K562 (cell line): ENCODE measurements around the gene RAB25. TPM values are rescaled to one million over a fixed set of nuclear protein-coding genes. Genes with fewer than 3 reads are reported as not detected.

Experiments used
- CBX1 ChIP-seq: sonication (generic); IDR thresholded peaks from 2 replicates; pipeline ENCODE4 v1.6.1; 2016; ENCODE audit warnings: antibody characterized with exemption, low read depth, mild to moderate bottlenecking
- COPS2 ChIP-seq: fragments of 450-650 bp; conservative IDR thresholded peaks from 2 replicates; pipeline ENCODE4 v1.6.1; 2016; ENCODE audit warnings: mild to moderate bottlenecking, moderate library complexity
- DPF2 ChIP-seq: fragments of 450-650 bp; IDR thresholded peaks from 2 replicates; pipeline ENCODE4 v1.6.1; 2016
- FOXK1 ChIP-seq: sonication (generic); formaldehyde crosslinking; IDR thresholded peaks from 2 replicates; pipeline ENCODE4 v1.8.0; 2022; ENCODE audit warnings: missing genetic modification reagents, mild to moderate bottlenecking, borderline replicate concordance
- FOXP1 ChIP-seq: sonication (generic); formaldehyde crosslinking; IDR thresholded peaks from 2 replicates; pipeline ENCODE4 v1.8.0; 2022; ENCODE audit warnings: mild to moderate bottlenecking, missing genetic modification reagents
- HDAC2 ChIP-seq: fragments of 450-650 bp; IDR thresholded peaks from 2 replicates; pipeline ENCODE4 v1.6.1; 2016; ENCODE audit warnings: mild to moderate bottlenecking
- PHF20 ChIP-seq: fragments of 450-650 bp; IDR thresholded peaks from 2 replicates; pipeline ENCODE4 v1.6.1; 2018; ENCODE audit not compliant: partially characterized antibody
- SMARCB1 ChIP-seq: IDR thresholded peaks from 2 replicates; pipeline ENCODE4 v1.6.1; 2011; ENCODE audit warnings: improper control_type of control experiment, low read depth; ENCODE audit not compliant: insufficient read length
- TCF7 ChIP-seq: sonication (generic); IDR thresholded peaks from 2 replicates; pipeline ENCODE4 v1.6.1; 2016; ENCODE audit warnings: antibody characterized with exemption, borderline replicate concordance
- XRCC3 ChIP-seq: fragments of 450-650 bp; IDR thresholded peaks from 2 replicates; pipeline ENCODE4 v1.6.1; 2017; ENCODE audit warnings: mild to moderate bottlenecking, moderate library complexity
- ZNF175 ChIP-seq: fragments of 200-800 bp; sonication (Bioruptor generic); IDR thresholded peaks from 2 replicates; pipeline ENCODE4 v1.6.1; 2016; ENCODE audit warnings: low read depth, mild to moderate bottlenecking, missing genetic modification characterization, missing compliant biosample characterization
- ZNF184 ChIP-seq: sonication (generic); formaldehyde crosslinking; IDR thresholded peaks from 2 replicates; pipeline ENCODE4 v1.5.0; 2020; ENCODE audit warnings: missing genetic modification reagents
- ZNF695 ChIP-seq: fragments of 450-650 bp; formaldehyde crosslinking; IDR thresholded peaks from 2 replicates; pipeline ENCODE4 v1.4.0; 2020; ENCODE audit warnings: mild to moderate bottlenecking, moderate library complexity
- ZNF764 ChIP-seq: fragments of 250-450 bp; sonication (Bioruptor Pico); IDR thresholded peaks from 2 replicates; pipeline ENCODE4 v1.4.0; 2020; ENCODE audit warnings: low read depth, mild to moderate bottlenecking, moderate library complexity
- polyA plus RNA-seq, 8 experiments: library from polyadenylated mRNA; depleted of rRNA in 4 of 8; stranded (reverse) in 5 of 8; unstranded in 3 of 8; fragments of >200 nt; fragmentation: Nextera tagmentation in 2 of 8; fragmentation: Illumina TruSeq in 1 of 8; extraction: Ambion mirVana in 2 of 8; extraction: Trizol in 1 of 8; gene quantifications; 2 replicates each; pipeline versions ENCODE4 v1.2.1 to v1.2.3, GENCODE V29; 2011 to 2014; ENCODE audit warnings: inconsistent platforms in 1 of 8, missing spikeins in 1 of 8
- total RNA-seq, 7 experiments: library from RNA; depleted of rRNA in 6 of 7; stranded (reverse); fragments of >200 nt in 6 of 7; fragmentation: Illumina TruSeq in 2 of 7; extraction: Trizol in 2 of 7; gene quantifications; 2 replicates each; pipeline versions ENCODE4 v1.2.1 to v1.2.3, GENCODE V29; 2011 to 2021; ENCODE audit warnings: low replicate concordance in 1 of 7
- TF ChIP-seq, protein P1 (sequence below): fragments of 200-600 bp; sonication (generic); IDR thresholded peaks from one replicate; pipeline ENCODE4 v1.6.1; 2012; ENCODE audit warnings: mild to moderate bottlenecking, low read depth, low read length, inconsistent platforms
- TF ChIP-seq, protein P2 (sequence below): sonication (generic); formaldehyde crosslinking; IDR thresholded peaks from 2 replicates; pipeline ENCODE4 v1.9.0; 2022; ENCODE audit warnings: mild to moderate bottlenecking, missing genetic modification reagents
- TF ChIP-seq, protein P3 (sequence below): sonication (generic); IDR thresholded peaks from 2 replicates; pipeline ENCODE4 v1.6.1; 2016

RAB25 gene
- total and polyA plus RNA-seq, 9 of the 15 experiments (the other 6 are each of a cell fraction or from before 2014, with no cell fraction given) = 0.10 to 0.27 (median 0.13) TPM; not detected in 6

DNA sequence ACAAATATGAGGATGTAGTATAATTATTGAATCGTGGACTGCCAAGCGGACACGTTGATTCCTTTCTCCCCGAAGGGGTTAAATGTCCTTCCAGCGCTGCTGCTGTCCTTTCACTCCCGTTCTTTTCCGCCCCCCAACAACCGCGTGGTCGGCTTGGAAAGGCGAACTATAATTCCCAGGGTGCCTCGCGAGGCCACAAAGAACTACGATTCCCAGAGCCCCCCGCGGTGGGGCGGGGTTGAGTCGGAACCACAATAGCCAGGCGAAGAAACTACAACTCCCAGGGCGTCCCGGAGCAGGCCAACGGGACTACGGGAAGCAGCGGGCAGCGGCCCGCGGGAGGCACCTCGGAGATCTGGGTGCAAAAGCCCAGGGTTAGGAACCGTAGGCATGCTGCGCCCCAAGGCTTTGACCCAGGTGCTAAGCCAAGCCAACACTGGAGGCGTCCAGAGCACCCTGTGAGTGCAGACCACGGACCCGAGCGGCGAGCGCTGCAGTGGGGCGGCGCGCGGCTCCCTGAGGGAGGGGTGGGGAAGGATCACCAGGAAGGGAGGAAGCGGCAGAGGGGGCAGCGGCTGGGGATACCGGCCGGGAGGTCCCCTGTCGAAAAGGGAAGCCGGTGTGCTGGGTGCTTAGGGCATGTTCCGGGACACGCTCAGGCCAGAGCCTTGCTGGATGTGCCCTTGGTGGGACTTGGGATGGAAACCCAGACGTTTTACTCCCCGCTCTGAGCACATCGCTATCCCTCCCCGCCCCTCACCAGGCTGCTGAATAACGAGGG is 6.3 kb upstream of the RAB25 start, which contains the start of gene LAMTOR2 (continued):
- TF ChIP-seq ZNF764 (CRISPR knock-in tag) (0 out of 2 replicates have a peak, but pooled peaks have one; percentile 5), HDAC2 (no peak), ZNF175 (CRISPR knock-in tag) (peak; percentile 81), DPF2 (peak; percentile 11; the same call in 1 of the 2 replicates), ZNF695 (CRISPR knock-in tag) (no peak), COPS2 (no peak), SMARCB1 (no peak), FOXK1 (CRISPR knock-in tag) (peak; percentile 32; the same call in 1 of the 2 replicates), PHF20 (peak; percentile 52), FOXP1 (CRISPR knock-in tag) (no peak), TCF7 (no peak), XRCC3 (no peak), CBX1 (no peak; the same call in 1 of the 2 replicates), ZNF184 (CRISPR knock-in tag) (no peak)
- TF ChIP-seq, protein P1, sequence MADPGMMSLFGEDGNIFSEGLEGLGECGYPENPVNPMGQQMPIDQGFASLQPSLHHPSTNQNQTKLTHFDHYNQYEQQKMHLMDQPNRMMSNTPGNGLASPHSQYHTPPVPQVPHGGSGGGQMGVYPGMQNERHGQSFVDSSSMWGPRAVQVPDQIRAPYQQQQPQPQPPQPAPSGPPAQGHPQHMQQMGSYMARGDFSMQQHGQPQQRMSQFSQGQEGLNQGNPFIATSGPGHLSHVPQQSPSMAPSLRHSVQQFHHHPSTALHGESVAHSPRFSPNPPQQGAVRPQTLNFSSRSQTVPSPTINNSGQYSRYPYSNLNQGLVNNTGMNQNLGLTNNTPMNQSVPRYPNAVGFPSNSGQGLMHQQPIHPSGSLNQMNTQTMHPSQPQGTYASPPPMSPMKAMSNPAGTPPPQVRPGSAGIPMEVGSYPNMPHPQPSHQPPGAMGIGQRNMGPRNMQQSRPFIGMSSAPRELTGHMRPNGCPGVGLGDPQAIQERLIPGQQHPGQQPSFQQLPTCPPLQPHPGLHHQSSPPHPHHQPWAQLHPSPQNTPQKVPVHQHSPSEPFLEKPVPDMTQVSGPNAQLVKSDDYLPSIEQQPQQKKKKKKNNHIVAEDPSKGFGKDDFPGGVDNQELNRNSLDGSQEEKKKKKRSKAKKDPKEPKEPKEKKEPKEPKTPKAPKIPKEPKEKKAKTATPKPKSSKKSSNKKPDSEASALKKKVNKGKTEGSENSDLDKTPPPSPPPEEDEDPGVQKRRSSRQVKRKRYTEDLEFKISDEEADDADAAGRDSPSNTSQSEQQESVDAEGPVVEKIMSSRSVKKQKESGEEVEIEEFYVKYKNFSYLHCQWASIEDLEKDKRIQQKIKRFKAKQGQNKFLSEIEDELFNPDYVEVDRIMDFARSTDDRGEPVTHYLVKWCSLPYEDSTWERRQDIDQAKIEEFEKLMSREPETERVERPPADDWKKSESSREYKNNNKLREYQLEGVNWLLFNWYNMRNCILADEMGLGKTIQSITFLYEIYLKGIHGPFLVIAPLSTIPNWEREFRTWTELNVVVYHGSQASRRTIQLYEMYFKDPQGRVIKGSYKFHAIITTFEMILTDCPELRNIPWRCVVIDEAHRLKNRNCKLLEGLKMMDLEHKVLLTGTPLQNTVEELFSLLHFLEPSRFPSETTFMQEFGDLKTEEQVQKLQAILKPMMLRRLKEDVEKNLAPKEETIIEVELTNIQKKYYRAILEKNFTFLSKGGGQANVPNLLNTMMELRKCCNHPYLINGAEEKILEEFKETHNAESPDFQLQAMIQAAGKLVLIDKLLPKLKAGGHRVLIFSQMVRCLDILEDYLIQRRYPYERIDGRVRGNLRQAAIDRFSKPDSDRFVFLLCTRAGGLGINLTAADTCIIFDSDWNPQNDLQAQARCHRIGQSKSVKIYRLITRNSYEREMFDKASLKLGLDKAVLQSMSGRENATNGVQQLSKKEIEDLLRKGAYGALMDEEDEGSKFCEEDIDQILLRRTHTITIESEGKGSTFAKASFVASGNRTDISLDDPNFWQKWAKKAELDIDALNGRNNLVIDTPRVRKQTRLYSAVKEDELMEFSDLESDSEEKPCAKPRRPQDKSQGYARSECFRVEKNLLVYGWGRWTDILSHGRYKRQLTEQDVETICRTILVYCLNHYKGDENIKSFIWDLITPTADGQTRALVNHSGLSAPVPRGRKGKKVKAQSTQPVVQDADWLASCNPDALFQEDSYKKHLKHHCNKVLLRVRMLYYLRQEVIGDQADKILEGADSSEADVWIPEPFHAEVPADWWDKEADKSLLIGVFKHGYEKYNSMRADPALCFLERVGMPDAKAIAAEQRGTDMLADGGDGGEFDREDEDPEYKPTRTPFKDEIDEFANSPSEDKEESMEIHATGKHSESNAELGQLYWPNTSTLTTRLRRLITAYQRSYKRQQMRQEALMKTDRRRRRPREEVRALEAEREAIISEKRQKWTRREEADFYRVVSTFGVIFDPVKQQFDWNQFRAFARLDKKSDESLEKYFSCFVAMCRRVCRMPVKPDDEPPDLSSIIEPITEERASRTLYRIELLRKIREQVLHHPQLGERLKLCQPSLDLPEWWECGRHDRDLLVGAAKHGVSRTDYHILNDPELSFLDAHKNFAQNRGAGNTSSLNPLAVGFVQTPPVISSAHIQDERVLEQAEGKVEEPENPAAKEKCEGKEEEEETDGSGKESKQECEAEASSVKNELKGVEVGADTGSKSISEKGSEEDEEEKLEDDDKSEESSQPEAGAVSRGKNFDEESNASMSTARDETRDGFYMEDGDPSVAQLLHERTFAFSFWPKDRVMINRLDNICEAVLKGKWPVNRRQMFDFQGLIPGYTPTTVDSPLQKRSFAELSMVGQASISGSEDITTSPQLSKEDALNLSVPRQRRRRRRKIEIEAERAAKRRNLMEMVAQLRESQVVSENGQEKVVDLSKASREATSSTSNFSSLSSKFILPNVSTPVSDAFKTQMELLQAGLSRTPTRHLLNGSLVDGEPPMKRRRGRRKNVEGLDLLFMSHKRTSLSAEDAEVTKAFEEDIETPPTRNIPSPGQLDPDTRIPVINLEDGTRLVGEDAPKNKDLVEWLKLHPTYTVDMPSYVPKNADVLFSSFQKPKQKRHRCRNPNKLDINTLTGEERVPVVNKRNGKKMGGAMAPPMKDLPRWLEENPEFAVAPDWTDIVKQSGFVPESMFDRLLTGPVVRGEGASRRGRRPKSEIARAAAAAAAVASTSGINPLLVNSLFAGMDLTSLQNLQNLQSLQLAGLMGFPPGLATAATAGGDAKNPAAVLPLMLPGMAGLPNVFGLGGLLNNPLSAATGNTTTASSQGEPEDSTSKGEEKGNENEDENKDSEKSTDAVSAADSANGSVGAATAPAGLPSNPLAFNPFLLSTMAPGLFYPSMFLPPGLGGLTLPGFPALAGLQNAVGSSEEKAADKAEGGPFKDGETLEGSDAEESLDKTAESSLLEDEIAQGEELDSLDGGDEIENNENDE = no peak
- TF ChIP-seq, protein P2, sequence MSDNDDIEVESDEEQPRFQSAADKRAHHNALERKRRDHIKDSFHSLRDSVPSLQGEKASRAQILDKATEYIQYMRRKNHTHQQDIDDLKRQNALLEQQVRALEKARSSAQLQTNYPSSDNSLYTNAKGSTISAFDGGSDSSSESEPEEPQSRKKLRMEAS (CRISPR knock-in tag) = peak; percentile 97
- TF ChIP-seq, protein P3, sequence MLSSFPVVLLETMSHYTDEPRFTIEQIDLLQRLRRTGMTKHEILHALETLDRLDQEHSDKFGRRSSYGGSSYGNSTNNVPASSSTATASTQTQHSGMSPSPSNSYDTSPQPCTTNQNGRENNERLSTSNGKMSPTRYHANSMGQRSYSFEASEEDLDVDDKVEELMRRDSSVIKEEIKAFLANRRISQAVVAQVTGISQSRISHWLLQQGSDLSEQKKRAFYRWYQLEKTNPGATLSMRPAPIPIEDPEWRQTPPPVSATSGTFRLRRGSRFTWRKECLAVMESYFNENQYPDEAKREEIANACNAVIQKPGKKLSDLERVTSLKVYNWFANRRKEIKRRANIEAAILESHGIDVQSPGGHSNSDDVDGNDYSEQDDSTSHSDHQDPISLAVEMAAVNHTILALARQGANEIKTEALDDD = no peak
